A673 (cell line): ENCODE results near the gene RAB11FIP3. TPM values are rescaled to one million over a fixed set of nuclear protein-coding genes. Genes with fewer than 3 reads are reported as not detected.
"Not testable (repeated sequence)": the region's sequence is repeated elsewhere in the genome, so short reads cannot be mapped to it uniquely, and the experiment has no call there.

Experiments
- BruUV-seq: library from RNA; stranded (reverse); fragments of 400-500 nt; replicated peaks from 2 replicates; lab custom pipeline; 2021; lab: Mats Ljungman, UMichigan
- CTCF ChIA-PET: fragments of 300-600 bp; sonication (Branson Sonifier 250); formaldehyde crosslinking; loops from one replicate; lab custom pipeline; 2022; ENCODE audit warnings: antibody characterized with exemption; lab: Charles Lee
- POLR2A ChIA-PET: fragments of 300-600 bp; sonication (Branson Sonifier 250); formaldehyde crosslinking; loops from one replicate; lab custom pipeline; 2022; ENCODE audit warnings: antibody characterized with exemption; ENCODE audit not compliant: low non-redundant PET; lab: Charles Lee
- DNase-seq: peaks from one replicate; pipeline ENCODE4 v3.0.0-alpha.2; 2015; ENCODE audit warnings: low spot score
- H3K27ac ChIP-seq: fragments of 200-600 bp; sonication (generic); 2 replicates; pipeline ENCODE4 v1.5.1; 2016; ENCODE audit warnings: mixed run types, low read depth, mild to moderate bottlenecking, mixed read lengths, antibody characterized with exemption, low read length; ENCODE audit not compliant: poor library complexity, severe bottlenecking
- H3K27me3 ChIP-seq: fragments of 200-600 bp; sonication (generic); replicated peaks from 2 replicates; pipeline ENCODE4 v1.6.1; 2017; ENCODE audit warnings: mixed run types, low read depth, mild to moderate bottlenecking, mixed read lengths, antibody characterized with exemption, low read length; ENCODE audit not compliant: insufficient read depth, poor library complexity
- H3K36me3 ChIP-seq: fragments of 200-600 bp; sonication (generic); 2 replicates; pipeline ENCODE4 v1.6.1; 2016; ENCODE audit warnings: mixed run types, mild to moderate bottlenecking, mixed read lengths, antibody characterized with exemption, low read length; ENCODE audit not compliant: insufficient read depth, poor library complexity, severe bottlenecking
- H3K4me1 ChIP-seq: fragments of 200-600 bp; sonication (generic); 2 replicates; pipeline ENCODE4 v1.6.1; 2017; ENCODE audit warnings: mixed run types, mild to moderate bottlenecking, mixed read lengths, antibody characterized with exemption, low read length; ENCODE audit not compliant: insufficient read depth, poor library complexity, severe bottlenecking
- H3K4me3 ChIP-seq: fragments of 200-600 bp; sonication (generic); 2 replicates; pipeline ENCODE4 v1.5.1; 2016; ENCODE audit warnings: low read depth, mixed run types, mild to moderate bottlenecking, mixed read lengths, low read length; ENCODE audit not compliant: poor library complexity, severe bottlenecking
- H3K9me3 ChIP-seq: fragments of 200-600 bp; sonication (generic); 2 replicates; pipeline ENCODE4 v1.6.1; 2016; ENCODE audit warnings: mixed run types, low read depth, mild to moderate bottlenecking, mixed read lengths, antibody characterized with exemption, low read length; ENCODE audit not compliant: poor library complexity, severe bottlenecking
- EZH2 ChIP-seq: fragments of 200-600 bp; sonication (generic); IDR thresholded peaks from 2 replicates; pipeline ENCODE4 v1.6.1; 2017; ENCODE audit warnings: borderline replicate concordance, low read depth, mild to moderate bottlenecking, mixed read lengths, antibody characterized with exemption, low read length; ENCODE audit not compliant: poor library complexity, severe bottlenecking
- intact Hi-C: fragments of 100-400 bp; cut with micrococcal nuclease; formaldehyde crosslinking; loops from one replicate; pipeline ENCODE4 v1.10.0; 2022; ENCODE audit not compliant: unreplicated experiment
- total RNA-seq: library from RNA; stranded (reverse); gene quantifications from 2 replicates; pipeline ENCODE4 v1.2.3, GENCODE V29; 2021
- TF ChIP-seq, protein P1 (sequence below): fragments of 300-800, 200-600 bp; sonication (generic); conservative IDR thresholded peaks from 2 replicates; pipeline ENCODE4 v1.5.1; 2017; ENCODE audit warnings: low read depth, mild to moderate bottlenecking, antibody characterized with exemption, low read length, moderate library complexity, mixed read lengths

RAB11FIP3 gene
- total RNA-seq, 1 experiment from 2014 or later, result 44.8 TPM

DNA sequence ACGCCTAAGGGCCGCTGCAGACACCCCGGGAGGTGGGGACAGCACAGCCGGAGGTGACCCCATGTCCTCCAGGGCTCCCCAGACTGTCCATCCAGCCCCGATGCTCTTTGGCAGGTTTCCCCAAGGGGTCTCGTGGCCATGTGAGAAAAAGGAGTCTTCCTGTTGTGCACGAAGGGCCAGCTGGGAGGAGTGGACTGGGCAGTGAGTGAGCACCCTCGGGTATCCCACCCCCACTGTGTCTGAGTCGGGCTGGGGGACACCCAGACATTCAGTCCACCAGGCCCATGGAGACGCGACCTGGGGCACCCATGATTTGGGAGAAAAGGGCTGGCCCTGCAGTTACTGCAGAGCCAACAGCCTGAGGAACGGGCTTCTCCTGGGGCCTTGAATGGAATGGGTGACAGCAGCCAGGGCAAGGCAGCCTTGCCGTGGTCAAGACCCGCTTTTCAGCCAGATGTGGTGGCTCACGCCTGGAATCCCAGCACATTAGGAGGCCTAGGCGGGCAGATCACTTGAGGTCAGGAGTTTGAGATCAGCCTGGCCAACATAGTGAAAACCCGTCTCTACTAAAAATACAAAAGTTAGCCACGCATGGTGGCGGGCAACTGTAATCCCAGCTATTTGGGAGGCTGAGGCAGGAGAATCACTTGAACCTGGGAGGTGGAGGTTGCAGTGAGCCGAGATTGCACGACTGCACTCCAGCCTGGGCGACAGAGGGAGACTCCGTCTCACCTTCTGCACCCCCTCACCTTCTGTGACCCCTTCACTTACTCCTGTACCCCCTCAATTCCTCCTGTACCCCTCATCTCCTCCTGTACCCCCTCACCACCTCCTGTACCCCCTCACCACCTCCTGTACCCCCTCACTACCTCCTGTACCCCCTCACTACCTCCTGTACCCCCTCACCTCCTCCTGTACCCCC is 78.0 kb downstream of the RAB11FIP3 start:
- Histone ChIP-seq H3K36me3 (no peaks in the 10 kb centered on the region), H3K4me1 (no peaks in the 10 kb centered on the region), H3K9me3 (no peaks in the 10 kb centered on the region), H3K27ac (no peak overlapping the region), H3K4me3 (no peak overlapping the region), H3K27me3 (no peaks in the 10 kb centered on the region)
- no peak for DNase-seq
- ChIA-PET POLR2A (no interaction called here), CTCF (no interaction called here)
- no peak for TF ChIP-seq EZH2
- TF ChIP-seq, protein P1, sequence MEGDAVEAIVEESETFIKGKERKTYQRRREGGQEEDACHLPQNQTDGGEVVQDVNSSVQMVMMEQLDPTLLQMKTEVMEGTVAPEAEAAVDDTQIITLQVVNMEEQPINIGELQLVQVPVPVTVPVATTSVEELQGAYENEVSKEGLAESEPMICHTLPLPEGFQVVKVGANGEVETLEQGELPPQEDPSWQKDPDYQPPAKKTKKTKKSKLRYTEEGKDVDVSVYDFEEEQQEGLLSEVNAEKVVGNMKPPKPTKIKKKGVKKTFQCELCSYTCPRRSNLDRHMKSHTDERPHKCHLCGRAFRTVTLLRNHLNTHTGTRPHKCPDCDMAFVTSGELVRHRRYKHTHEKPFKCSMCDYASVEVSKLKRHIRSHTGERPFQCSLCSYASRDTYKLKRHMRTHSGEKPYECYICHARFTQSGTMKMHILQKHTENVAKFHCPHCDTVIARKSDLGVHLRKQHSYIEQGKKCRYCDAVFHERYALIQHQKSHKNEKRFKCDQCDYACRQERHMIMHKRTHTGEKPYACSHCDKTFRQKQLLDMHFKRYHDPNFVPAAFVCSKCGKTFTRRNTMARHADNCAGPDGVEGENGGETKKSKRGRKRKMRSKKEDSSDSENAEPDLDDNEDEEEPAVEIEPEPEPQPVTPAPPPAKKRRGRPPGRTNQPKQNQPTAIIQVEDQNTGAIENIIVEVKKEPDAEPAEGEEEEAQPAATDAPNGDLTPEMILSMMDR, result no peak
- BruUV-seq, result no TSS peak
- intact Hi-C loops, result no loop called here

DNA sequence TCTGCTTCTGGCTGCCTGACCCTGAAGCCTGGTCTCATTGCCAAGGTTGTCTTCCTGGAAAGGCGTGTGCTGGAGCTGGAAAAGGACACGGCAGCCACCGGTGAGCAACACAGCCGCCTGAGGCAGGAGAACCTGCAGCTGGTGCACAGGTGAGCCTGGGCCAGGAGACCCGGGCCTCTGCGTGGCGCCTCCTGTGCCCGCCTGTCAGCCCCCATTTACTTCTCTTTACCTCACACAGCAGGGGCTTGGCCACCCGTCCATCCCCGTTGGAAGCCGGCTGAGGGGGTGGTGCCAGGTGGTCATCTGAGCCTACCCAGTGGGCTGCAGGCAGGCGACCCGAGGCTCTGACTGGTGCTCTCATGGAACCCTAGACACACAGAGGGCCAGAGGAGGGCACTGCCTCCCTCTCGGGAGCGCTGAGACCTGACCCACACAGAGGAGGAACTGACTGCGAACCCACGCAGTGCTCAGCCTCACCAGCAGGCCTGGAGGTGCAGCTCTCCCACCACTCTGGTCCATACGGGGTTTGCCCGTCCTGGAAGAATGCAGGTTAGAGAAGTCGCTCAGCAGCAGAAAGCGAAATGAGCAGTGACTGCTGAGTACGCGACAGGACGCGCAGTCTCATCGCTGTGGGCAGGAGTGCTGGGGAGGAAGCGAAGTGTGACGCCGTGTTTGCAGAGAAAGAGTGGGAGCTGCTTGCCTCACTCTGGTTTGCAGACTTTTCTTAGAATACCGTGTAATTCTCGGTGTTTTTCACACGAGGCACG is 80.2 kb downstream of the RAB11FIP3 start:
- Histone ChIP-seq H3K9me3 (no peaks in the 10 kb centered on the region), H3K36me3 (no peaks in the 10 kb centered on the region), H3K27me3 (no peaks in the 10 kb centered on the region), H3K27ac (no peak overlapping the region), H3K4me1 (no peaks in the 10 kb centered on the region), H3K4me3 (no peak overlapping the region)
- no TSS peak for BruUV-seq
- DNase-seq, result no peak
- POLR2A ChIA-PET, result interaction anchor here (0.6 kb wide), 1 partner anchor 98 kb away, joined by 6 read pairs; no protein-coding TSS in a partner anchor
- no peak for TF ChIP-seq EZH2
- TF ChIP-seq, protein P1, result no peak
- CTCF ChIA-PET, result no interaction called here
- intact Hi-C loops, result no loop called here

DNA sequence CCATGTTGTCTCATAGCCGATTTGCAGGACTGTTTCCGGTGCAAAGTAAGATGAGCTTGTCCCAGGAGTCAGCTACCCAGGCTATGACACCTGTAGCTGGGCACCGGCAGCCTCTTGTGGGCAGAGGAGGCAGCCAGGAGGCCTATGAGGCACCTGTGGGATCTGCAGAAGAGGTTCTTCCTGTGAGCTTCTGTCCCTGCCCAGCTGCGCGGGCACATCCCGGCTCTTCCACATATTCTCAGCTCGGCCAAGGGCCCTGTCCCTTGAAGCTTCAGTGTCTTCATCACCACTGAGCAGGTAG is 80.7 kb downstream of the RAB11FIP3 start:
- no TSS peak for BruUV-seq
- POLR2A ChIA-PET, result no interaction called here

DNA sequence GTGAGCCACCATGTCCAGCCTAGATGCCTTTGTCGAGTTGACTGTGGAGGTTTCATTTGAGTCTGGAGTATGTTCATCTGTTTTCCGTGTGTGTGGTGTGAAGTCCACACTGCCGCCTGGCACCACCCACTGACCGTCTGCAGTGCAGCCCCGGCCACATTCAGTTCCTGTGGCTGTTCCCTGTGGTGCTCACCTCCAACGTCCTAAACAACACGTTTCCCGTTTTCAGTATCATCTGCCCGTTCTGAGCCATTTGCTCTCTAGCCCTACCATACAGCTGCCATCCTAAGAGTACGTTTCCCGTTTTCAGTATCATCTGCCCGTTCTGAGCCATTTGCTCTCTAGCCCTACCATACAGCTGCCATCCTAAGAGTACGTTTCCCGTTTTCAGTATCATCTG is 82.1 kb downstream of the RAB11FIP3 start:
- DNase-seq, BruUV-seq, CTCF ChIA-PET, H3K27ac ChIP-seq, H3K9me3 ChIP-seq, POLR2A ChIA-PET, H3K4me3 ChIP-seq, intact Hi-C loops, H3K36me3 ChIP-seq, H3K27me3 ChIP-seq, H3K4me1 ChIP-seq: not testable (repeated sequence)

More for the DNA sequence above, 80.7 kb downstream of the RAB11FIP3 start:
- H3K36me3 ChIP-seq, result no peaks in the 10 kb centered on the region
- no peak overlapping the region for H3K4me3 ChIP-seq
- CTCF ChIA-PET, result no interaction called here
- intact Hi-C loops, result no loop called here
- no peaks in the 10 kb centered on the region for H3K27me3 ChIP-seq
- DNase-seq, result no peak
- no peak overlapping the region for H3K27ac ChIP-seq
- no peaks in the 10 kb centered on the region for H3K4me1 ChIP-seq
- TF ChIP-seq EZH2, result no peak
- TF ChIP-seq, protein P1, result no peak
- H3K9me3 ChIP-seq, result no peaks in the 10 kb centered on the region
